HG03280 (cell line): ENCODE measurements around the gene MAPKAP1.
A peak's percentile ranks its signal among the peaks of the same experiment; 100 is the strongest.

Experiments
- ATAC-seq: cut with Tn5 transposase; IDR thresholded peaks from one replicate; pipeline ENCODE4 v1.9.1; 2021; ENCODE audit warnings: mild to moderate bottlenecking, moderate library complexity; ENCODE audit not compliant: unreplicated experiment

Gene MAPKAP1

DNA sequence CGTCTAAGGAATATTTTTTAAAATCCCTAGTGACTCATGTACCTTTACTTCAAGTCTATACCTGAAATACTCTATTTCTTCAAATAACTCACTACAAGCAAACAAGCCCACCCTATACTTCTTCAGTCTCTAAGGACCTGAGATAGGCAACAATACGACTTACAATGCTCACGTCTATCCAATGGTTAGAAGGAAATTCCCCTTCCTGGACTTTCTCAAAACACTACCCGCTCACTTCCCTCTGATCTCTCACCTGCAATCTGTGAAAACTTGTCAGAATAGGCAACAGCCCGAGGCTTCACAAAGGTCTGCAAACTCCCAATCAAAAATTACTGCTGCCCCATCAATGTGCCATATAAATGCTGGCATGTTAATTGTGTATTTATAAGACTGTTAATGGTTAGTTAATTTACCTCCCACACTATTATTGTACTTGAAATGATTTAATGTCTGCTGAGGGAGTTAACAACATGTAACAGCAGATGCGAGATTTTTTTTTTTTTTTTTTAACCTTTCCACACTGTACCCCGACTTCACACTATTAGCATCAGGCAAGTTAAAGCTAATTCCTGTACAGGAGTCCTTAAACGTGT lies 27.3 kb downstream of the MAPKAP1 start:
- no peak for ATAC-seq

GRCh38 chr9:125674981-125675973 lies 31.7 kb downstream of the MAPKAP1 start:
- ATAC-seq = no peak

GRCh38 chr9:125672876-125673275 lies 34.1 kb downstream of the MAPKAP1 start:
- ATAC-seq = no peak

DNA sequence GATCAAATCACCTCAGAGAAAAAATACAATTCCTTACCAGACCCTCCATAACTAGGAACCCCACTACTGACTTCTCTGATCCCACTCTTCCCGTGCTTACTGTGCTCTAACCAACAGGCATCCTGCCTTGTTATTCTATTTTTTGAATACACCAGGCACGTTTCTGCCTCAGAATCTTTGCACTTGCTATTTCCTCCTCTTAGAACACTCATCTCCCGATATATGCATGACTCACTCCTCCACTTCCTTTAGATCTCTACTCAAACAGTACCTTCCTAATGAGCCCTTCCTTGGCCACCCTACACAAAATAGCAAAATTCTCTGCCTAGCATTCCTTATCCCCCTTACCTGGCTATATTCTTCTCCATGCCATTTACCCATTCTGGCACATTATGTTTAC lies 43.9 kb downstream of the MAPKAP1 start:
- no peak for ATAC-seq

- ATAC-seq = no peak
Observed at GRCh38 chr9:125660557-125660956, 46.5 kb downstream of the MAPKAP1 start.

GRCh38 chr9:125659954-125660353 lies 47.1 kb downstream of the MAPKAP1 start:
- no peak for ATAC-seq

DNA sequence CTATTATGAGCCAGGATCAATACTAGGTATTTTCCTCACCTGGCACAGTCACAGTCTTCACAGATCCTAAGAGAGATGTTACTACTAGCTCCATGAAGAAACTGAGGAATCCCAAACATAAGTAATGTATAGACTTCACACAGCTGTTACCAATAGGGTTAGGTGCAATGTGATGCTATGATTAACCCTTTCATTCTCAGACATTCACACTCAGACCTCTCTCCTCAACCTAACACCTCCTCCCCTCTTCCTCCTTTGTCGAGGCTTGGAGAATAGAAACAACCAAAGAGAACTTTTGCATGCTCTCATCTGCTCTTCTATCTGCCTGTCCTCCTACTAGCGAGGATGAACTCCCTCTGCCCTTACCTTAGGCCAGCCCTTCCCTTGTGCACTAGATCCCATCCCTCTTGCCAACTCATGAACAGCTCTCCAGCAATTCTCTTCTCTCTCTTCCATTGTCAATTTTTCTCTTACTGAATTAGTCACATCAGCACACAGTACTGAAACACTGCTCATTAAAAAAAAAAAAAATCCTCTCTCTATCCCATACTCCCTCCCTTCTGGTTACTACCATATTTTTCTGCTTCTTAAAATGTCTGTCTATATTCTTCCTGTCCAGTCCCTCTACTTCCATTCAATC lies 47.7 kb downstream of the MAPKAP1 start:
- no peak for ATAC-seq

DNA sequence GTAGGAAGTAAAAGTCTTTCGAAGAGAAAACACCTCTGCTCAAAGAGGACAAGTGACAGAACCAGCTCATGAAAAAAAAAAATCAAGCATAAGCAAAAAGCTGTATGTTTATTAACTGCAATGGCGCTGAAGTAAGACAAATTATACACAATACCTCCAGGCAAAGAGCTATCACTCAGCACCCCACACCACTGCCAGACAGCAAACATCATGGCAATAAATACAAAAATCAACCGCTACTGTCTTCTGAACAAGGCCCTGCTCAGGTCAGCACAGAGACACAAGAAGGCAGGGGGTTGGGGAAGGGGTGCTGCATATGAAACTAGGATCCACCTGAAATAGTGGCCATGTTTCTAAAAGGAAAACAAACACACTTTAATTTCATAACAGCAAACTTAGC lies 50.4 kb downstream of the MAPKAP1 start:
- no peak for ATAC-seq

DNA sequence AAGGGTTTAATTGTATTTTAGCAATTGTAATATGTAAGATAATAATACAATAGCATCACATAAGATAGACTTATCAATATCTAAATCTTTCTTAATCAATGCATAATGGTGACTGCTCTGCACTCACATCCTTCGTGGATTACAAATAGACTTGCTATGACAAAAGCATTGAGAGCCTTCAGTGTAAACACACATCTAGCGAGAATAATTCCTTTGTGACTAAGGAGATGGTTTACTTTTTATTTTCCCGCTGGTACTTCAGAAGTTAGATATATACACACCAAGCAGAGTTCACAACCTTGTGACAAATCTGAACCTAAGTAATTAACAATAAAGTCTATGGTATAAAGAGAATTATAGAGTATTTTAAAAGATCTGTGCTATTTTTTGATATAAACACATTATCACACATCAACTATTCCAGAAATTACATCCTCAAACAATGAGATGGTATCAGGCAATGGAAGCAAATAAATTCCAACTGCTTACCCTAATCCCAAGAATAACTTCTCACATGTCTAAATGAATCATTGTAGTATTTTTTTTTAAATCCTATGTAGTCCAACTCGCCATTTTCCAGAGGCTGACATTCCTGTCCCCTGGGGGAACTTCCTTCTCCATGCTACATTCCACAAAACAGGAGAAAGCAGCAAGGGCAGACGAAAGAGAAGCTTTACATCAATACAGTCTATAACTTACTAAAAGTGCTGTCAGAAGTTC lies 51.2 kb downstream of the MAPKAP1 start:
- no peak for ATAC-seq

GRCh38 chr9:125655066-125655633 lies 51.9 kb downstream of the MAPKAP1 start:
- no peak for ATAC-seq

DNA sequence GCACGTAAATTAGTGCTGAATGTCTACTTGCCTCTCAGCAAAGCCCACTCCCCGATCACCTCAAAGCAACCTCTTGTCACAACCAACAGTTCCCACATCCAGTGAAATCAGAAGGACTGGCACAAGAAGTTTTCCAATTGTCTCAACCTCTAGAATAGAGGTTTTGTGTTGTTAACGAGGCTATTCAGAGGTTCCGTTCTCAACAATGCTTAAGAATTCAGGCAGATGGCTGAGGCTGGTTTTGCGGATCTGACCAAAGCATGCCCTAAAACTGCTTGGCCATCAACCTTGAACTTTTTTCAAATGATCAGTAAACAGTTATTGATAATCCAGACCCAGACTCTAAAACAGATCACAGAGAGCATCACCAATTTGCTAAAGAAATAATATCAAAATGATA lies 52.9 kb downstream of the MAPKAP1 start:
- no peak for ATAC-seq

DNA sequence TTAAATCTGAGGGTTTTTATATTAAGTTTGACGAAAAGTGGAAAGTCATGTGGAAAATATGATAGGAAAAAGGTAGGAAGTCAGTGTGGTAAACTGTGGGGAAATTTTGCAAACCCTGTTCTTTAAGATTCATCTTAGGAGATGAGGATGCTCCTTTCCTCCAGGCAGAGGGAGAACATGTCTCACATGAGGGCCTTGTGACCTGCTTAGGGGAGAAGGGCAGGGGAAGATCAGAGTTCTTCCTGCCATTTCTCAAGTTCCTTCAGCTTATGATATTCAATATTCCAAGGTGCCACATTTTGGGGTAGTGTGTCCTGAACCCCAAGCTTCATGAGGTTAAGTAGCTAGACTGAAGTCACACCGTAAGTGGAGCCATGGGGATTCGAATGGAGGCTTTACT lies 53.7 kb downstream of the MAPKAP1 start:
- no peak for ATAC-seq

- ATAC-seq = no peak
Observed at GRCh38 chr9:125652759-125653158, 54.2 kb downstream of the MAPKAP1 start.

DNA sequence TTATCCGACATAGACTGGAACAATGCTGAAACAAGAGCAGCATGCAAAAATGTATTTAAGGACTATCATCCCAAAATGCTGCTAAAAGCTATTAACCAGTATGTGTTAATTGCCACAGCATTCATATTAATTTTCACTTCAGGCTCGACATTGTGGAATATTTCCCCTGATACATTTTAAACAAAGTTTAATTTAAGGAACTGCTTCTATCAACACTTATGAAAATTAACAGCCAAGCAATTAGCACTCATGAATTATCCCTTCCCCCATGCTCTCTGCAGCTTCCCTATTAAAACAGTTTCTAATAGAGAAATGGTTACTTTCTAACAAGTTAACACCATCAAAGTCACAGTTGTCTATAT lies 54.8 kb downstream of the MAPKAP1 start:
- ATAC-seq = no peak

DNA sequence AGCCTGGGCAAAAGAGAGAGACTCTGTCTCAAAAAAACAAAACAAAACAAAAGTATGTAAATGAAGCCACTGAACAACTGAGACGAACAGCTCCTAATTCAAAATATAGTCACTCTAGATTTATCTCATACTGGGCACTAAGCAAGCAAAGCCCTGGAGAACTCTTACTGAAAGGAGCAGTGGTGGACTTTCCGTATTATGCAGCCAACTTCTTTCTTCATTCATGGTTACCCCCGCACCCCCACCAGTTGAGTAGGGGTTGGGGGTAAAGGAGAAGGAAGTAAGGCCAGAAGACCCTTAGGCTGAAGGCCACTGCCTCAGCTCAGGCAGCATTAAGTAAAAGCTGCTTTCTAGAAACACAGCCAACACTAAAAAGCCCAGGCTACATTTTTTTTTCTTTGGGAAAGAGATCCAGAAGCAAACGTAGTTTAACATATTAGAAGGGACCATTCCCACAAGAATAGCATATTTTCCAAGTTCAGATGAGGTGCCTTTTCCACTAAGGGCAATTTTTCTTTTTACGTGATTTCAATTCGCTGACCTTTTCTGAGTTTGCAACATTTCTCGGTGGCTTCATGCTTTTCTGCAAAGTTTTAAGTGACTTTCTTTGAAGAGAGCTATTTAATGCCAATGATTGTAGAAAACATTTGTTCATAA lies 55.3 kb downstream of the MAPKAP1 start:
- no peak for ATAC-seq

GRCh38 chr9:125650271-125650737 lies 56.7 kb downstream of the MAPKAP1 start:
- ATAC-seq = peak; percentile 61

GRCh38 chr9:125649826-125650225 lies 57.2 kb downstream of the MAPKAP1 start:
- ATAC-seq = no peak

DNA sequence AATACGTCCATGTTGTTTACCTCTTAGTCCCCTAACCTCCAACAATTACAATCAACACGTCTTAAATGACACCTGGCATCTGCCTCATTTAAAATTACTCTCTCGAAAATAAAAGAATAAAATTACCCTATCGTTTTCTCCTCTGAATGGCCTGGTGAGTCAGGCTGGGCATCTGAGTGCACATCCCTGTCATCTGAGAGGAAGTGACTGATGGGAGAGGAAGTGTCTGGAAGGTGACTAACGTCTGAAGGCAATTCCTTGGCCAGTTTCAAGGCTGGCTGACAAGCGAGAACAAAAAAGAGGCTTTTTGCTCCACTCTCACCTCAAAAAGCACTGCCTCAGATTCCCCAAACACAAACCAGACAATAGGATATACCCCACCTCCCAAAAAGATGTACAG lies 57.7 kb downstream of the MAPKAP1 start:
- no peak for ATAC-seq

DNA sequence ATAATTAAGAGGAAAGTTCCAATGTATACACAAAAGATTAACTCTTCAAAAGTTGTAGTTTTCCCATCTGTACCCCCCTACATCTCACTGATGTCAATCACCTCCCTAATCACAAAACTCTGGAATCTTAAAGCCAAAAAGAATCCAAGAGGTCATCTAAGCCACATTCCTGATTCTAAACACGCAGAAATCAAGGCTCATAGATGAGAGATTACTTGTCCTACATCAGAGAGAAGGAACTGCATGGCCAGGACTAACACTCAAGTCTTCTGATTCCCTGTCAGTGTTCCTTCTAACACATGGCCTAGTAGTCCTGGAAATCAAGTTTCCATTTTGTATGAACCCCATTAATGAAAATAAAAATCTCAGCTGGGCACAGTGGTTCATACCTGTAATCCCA lies 58.7 kb downstream of the MAPKAP1 start:
- ATAC-seq = no peak

- ATAC-seq = no peak
Observed at GRCh38 chr9:125646621-125647100, 60.3 kb downstream of the MAPKAP1 start.
